ENCODE data around the gene DUSP23.

Gene DUSP23

GRCh38 chr1:159829273-159829634 is 48.5 kb downstream of the DUSP23 start:
- DNase-seq = no peak

- no peak for DNase-seq
Observed at GRCh38 chr1:159829822-159830465, 49.2 kb downstream of the DUSP23 start.

- DNase-seq = no peak
Observed at GRCh38 chr1:159830722-159831121, 50.0 kb downstream of the DUSP23 start.

DNA sequence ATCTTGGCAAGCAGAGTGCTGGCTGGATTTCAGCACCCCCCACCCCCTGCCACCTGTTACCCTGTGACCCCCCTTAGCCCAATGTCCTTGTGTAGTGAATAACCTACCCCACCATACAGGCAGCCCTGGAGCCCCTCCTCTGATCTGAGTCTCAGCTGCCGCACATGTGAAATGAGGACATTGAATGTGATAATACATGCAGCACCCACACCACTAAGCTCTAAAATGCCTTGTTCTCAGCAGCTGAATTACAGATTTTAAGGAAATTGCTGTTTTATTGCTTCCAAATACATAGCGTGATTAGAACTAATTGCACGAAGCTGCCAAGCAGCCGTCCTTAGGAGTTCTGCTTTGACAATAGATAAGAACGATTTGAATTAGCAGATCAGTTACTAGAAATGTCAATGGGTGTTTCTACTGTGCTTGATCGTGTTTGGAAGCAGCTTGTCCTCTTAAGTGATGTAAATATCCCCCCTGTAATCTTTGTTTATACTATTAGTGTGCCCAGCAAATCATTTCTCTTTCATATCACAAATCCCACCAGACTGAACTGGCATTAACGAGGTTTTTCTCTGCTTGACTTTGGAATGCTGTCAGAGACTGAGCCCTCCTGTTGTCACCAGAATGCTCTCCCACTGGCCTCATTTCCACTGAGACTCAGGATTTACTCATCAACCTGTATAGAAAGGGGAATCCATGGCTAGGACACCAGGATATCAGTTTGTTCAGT is 50.8 kb downstream of the DUSP23 start:
- DNase-seq = no peak

Measured in activated CD8-positive, alpha-beta memory T cell treated with anti-CD3 and anti-CD28 coated beads, Interleukin-2, amount 50 U/mL, for 48 hours (primary cell).